Smooth muscle cell (in vitro differentiated cells): Measurements from ENCODE around the gene ACAN. TPM values are rescaled to one million over a fixed set of nuclear protein-coding genes. Genes with fewer than 3 reads are reported as not detected.

ENCODE experiments used
- DNase-seq: peaks from one replicate; lab custom pipeline; 2025; ENCODE audit not compliant: unreplicated experiment; lab: John Stamatoyannopoulos, UW
- H2AFZ ChIP-seq: fragments of 200-600 bp; sonication (generic); 2 replicates; pipeline ENCODE4 v1.6.0; 2016; ENCODE audit warnings: antibody characterized with exemption, low read depth, mild to moderate bottlenecking
- H3F3A ChIP-seq: fragments of 200-600 bp; sonication (generic); 2 replicates; pipeline ENCODE4 v1.6.0; 2017; ENCODE audit warnings: antibody characterized with exemption, low read depth
- H3K27ac ChIP-seq: fragments of 200-600 bp; sonication (generic); 2 replicates; pipeline ENCODE4 v1.5.1; 2016; ENCODE audit warnings: low read depth, mild to moderate bottlenecking
- H3K27me3 ChIP-seq: fragments of 200-600 bp; sonication (generic); 2 replicates; pipeline ENCODE4 v1.6.1; 2016; ENCODE audit warnings: low read depth, mild to moderate bottlenecking
- H3K36me3 ChIP-seq: fragments of 200-600 bp; sonication (generic); 2 replicates; pipeline ENCODE4 v1.5.1; 2016; ENCODE audit warnings: low read depth
- H3K4me1 ChIP-seq: fragments of 200-600 bp; sonication (generic); 2 replicates; pipeline ENCODE4 v1.5.1; 2016; ENCODE audit warnings: low read depth
- H3K4me2 ChIP-seq: fragments of 200-600 bp; sonication (generic); 2 replicates; pipeline ENCODE4 v1.6.0; 2016; ENCODE audit warnings: mild to moderate bottlenecking
- H3K4me3 ChIP-seq: fragments of 200-600 bp; sonication (generic); 2 replicates; pipeline ENCODE4 v1.5.1; 2016; ENCODE audit warnings: mild to moderate bottlenecking
- H3K79me2 ChIP-seq: fragments of 200-600 bp; sonication (generic); 2 replicates; pipeline ENCODE4 v1.6.0; 2016; ENCODE audit warnings: low read depth, mild to moderate bottlenecking
- H3K9ac ChIP-seq: fragments of 200-600 bp; sonication (generic); 2 replicates; pipeline ENCODE4 v1.6.0; 2016; ENCODE audit warnings: low read depth
- H3K9me3 ChIP-seq: fragments of 200-600 bp; sonication (generic); replicated peaks from 2 replicates; pipeline ENCODE4 v1.5.1; 2016; ENCODE audit warnings: low read depth
- H4K20me1 ChIP-seq: fragments of 200-600 bp; sonication (generic); 2 replicates; pipeline ENCODE4 v1.6.0; 2016; ENCODE audit warnings: low read depth
- WGBS: methylation state at CpG from one replicate; pipeline ENCODE4 v1.1.7; 2016; ENCODE audit warnings: low lambda C conversion rate; 5-methylcytosine and 5-hydroxymethylcytosine counted together
- polyA plus RNA-seq: library from polyadenylated mRNA; unstranded; fragments of >200 nt; fragmentation: Nextera tagmentation; extraction: Ambion mirVana; gene quantifications from 2 replicates; pipeline ENCODE4 v1.2.1, GENCODE V29; 2016
- total RNA-seq: library from RNA; depleted of rRNA; stranded (reverse); fragments of >200 nt; gene quantifications from 2 replicates; pipeline ENCODE4 v1.2.3, GENCODE V29; 2014
- TF ChIP-seq, protein P1 (sequence below): fragments of 200-600 bp; sonication (generic); IDR thresholded peaks from 2 replicates; pipeline ENCODE4 v1.5.1; 2017; ENCODE audit warnings: borderline replicate concordance, mild to moderate bottlenecking, antibody characterized with exemption; ENCODE audit not compliant: insufficient read depth, poor library complexity, severe bottlenecking

ACAN gene
- total and polyA plus RNA-seq, 2 experiments from 2014 or later: not detected

DNA sequence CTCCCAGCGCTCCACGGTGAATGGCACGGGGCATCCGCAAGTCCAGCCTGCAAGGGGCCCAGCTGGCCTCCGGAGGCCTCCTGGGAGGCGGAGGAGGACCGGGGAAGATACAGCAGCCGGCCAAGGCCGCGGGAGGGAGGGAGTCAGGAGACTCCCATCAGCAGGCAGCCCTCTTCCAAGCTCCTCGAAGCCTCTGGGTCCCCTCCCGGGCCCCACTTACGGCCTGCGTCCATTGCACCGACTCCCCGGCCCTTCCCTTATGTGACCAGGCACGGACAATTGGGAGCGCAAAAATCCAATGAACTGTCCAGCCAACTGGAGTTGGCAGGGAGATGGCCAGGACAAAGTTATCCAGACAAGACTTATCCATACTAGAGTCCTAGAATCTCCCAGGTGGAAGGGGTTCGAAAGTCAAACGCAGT lies 109.3 kb downstream of the ACAN start:
- TF ChIP-seq, protein P1, sequence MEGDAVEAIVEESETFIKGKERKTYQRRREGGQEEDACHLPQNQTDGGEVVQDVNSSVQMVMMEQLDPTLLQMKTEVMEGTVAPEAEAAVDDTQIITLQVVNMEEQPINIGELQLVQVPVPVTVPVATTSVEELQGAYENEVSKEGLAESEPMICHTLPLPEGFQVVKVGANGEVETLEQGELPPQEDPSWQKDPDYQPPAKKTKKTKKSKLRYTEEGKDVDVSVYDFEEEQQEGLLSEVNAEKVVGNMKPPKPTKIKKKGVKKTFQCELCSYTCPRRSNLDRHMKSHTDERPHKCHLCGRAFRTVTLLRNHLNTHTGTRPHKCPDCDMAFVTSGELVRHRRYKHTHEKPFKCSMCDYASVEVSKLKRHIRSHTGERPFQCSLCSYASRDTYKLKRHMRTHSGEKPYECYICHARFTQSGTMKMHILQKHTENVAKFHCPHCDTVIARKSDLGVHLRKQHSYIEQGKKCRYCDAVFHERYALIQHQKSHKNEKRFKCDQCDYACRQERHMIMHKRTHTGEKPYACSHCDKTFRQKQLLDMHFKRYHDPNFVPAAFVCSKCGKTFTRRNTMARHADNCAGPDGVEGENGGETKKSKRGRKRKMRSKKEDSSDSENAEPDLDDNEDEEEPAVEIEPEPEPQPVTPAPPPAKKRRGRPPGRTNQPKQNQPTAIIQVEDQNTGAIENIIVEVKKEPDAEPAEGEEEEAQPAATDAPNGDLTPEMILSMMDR: no peak
- Histone ChIP-seq H2AFZ (peak overlapping the region; percentile 90), H3K9ac (peak overlapping the region; percentile 95), H3K27ac (peak overlapping the region; percentile 95), H3K79me2 (peaks cover 22% of the 10 kb centered on the region), H3K27me3 (no peaks in the 10 kb centered on the region), H3K36me3 (no peaks in the 10 kb centered on the region), H3K9me3 (no peaks in the 10 kb centered on the region), H3K4me1 (peaks cover 19% of the 10 kb centered on the region), H3K4me3 (peak overlapping the region; percentile 95), H3F3A (no peaks in the 10 kb centered on the region), H3K4me2 (peak overlapping the region; percentile 94), H4K20me1 (peaks cover 44% of the 10 kb centered on the region)
- no peak for DNase-seq
- 3% methylated on average over 20 of the region's 20 CpGs for WGBS

DNA sequence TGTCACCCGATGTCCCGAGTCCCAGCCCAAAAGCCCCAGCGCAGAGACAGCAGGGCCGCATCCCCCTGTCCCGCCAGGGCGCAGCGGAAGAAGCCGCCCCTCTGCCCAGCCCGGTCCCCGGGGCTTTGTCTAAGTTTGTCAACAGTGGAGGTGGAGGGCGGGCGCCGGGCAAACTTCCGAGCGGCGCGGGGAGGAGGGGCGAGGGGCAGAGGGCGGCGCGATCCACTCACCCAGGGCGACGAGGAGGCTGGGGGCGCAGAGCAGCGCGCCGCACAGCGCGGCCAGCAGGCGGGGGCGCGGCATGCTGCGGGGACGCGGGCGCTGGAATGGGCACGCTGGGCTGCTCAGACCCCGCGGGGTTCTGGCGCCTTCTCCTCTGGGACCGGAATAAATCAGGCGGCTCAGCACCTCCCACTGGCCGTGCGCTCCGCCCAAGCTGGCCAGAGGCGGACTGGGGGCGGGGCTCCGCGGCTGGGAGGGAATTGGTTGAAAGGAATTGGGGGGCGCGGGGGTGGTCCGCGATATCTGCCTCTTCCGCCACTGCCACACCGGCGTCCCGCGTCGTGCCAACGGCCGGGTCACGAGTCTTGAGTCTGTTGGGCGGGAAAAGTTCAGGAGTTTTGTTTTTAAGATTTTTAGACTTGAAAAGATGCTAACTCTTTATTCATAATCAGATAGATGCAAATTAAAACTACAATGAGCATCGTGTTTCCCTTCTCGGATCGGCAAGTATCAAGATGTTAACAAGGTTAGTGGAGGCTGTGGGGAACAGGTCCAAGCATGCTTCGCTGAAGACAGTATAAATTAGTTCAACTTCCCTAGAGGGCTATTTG lies 110.0 kb downstream of the ACAN start, which contains the start of gene MFGE8:
TSS of gene MFGE8 (minus strand) at position 363 of the 833 bp plus-strand sequence. CDS start at position 303, 60 bp downstream.
- Histone ChIP-seq H3K4me3 (peak within 1 kb of the TSS; percentile 95), H3K4me1 (peaks cover 19% of the 10 kb centered on the region), H3F3A (no peaks in the 10 kb centered on the region), H3K9ac (peak within 1 kb of the TSS; percentile 95), H2AFZ (peak within 1 kb of the TSS; percentile 90), H3K9me3 (no peaks in the 10 kb centered on the region), H3K27me3 (no peaks in the 10 kb centered on the region), H3K36me3 (no peaks in the 10 kb centered on the region), H3K79me2 (peaks cover 22% of the 10 kb centered on the region), H3K27ac (peak within 1 kb of the TSS; percentile 95), H3K4me2 (peak within 1 kb of the TSS; percentile 94), H4K20me1 (peaks cover 37% of the 10 kb centered on the region)
- TF ChIP-seq, protein P1: no peak
- 2% methylated on average over 38 of the region's 67 CpGs for WGBS
- peak; percentile 82 for DNase-seq

DNA sequence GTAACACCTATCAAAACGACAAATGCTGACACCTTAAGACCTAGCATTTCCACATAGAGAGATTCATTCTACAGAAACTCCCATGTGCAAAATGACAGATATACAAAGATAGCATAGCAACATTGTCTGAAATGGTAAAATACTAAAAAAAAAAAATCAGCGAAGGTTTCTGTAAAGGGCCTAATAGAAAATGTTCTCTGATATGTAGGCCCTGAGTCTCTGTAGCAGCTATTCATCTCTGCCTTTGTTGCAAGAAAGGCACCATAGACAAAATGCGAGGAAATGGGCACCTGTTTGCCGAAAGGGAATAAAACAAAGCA lies 110.6 kb downstream of the ACAN start:
- no peak for DNase-seq
- TF ChIP-seq, protein P1: no peak
- H3K9me3 ChIP-seq: no peaks in the 10 kb centered on the region
- no peaks in the 10 kb centered on the region for H3K36me3 ChIP-seq
- peaks cover 19% of the 10 kb centered on the region for H3K4me1 ChIP-seq
- H4K20me1 ChIP-seq: peaks cover 31% of the 10 kb centered on the region
- H3K4me2 ChIP-seq: peak overlapping the region; percentile 94
- H3K79me2 ChIP-seq: peaks cover 20% of the 10 kb centered on the region
- no peak overlapping the region for H3K9ac ChIP-seq
- no peaks in the 10 kb centered on the region for H3K27me3 ChIP-seq
- peak overlapping the region; percentile 95 for H3K4me3 ChIP-seq
- peak overlapping the region; percentile 90 for H2AFZ ChIP-seq
- peaks cover 2% of the 10 kb centered on the region for H3F3A ChIP-seq
- H3K27ac ChIP-seq: peak overlapping the region; percentile 95
- 73% methylated on average over 4 of the region's 4 CpGs for WGBS
